Endothelial cell of umbilical vein (primary cell): ENCODE data around the gene SNAPIN. TPM values are rescaled to one million over a fixed set of nuclear protein-coding genes. Genes with fewer than 3 reads are reported as not detected.

Experiments used
- BruUV-seq: library from RNA; stranded (reverse); fragments of 400-500 nt; replicated peaks from 2 replicates; lab custom pipeline; 2021; lab: Mats Ljungman, UMichigan
- CTCF ChIA-PET: fragments of 300-600, 350-600 bp; sonication (Branson Sonifier 250); formaldehyde crosslinking; loops from one replicate; lab custom pipeline; 2021; ENCODE audit warnings: antibody characterized with exemption, inconsistent platforms; lab: Charles Lee
- POLR2A ChIA-PET: fragments of 300-600, 350-600 bp; sonication (Branson Sonifier 250); formaldehyde crosslinking; loops from one replicate; lab custom pipeline; 2021; ENCODE audit warnings: antibody characterized with exemption, inconsistent platforms; lab: Charles Lee
- DNase-seq: peaks from one replicate; pipeline ENCODE4 v3.0.0-alpha.2; 2011; ENCODE audit warnings: low read depth, low spot score
- FAIRE-seq: peaks from 2 replicates; lab custom pipeline; 2011; peaks lifted over from hg19 to GRCh38; lab: Jason Lieb, UNC
- H2AFZ ChIP-seq: 2 replicates; pipeline ENCODE4 v1.6.0; 2012; ENCODE audit warnings: low read depth, low read length, control low read depth, inconsistent platforms
- H3K27ac ChIP-seq: 2 replicates; pipeline ENCODE4 v1.5.1; 2011; ENCODE audit warnings: low read depth, mild to moderate bottlenecking, control low read depth, low read length, moderate library complexity; ENCODE audit not compliant: insufficient read depth
- H3K27me3 ChIP-seq, 2 experiments: 2 replicates each; pipeline versions ENCODE4 v1.6.0 to v1.6.1; 2011; ENCODE audit warnings: low read length in 2 of 2, mixed read lengths in 1 of 2; ENCODE audit not compliant: control insufficient read depth in 2 of 2, insufficient read depth in 2 of 2
- H3K36me3 ChIP-seq, 2 experiments: 2 replicates in 1 of 2; 3 replicates in 1 of 2; pipeline ENCODE4 v1.5.1; 2011; ENCODE audit warnings: low read length in 2 of 2, mild to moderate bottlenecking in 1 of 2, moderate library complexity in 1 of 2; ENCODE audit not compliant: control insufficient read depth in 2 of 2, insufficient read depth in 2 of 2; ENCODE audit errors: extremely low read depth in 1 of 2
- H3K4me1 ChIP-seq: 3 replicates; pipeline ENCODE4 v1.5.1; 2011; ENCODE audit warnings: mild to moderate bottlenecking, low read length; ENCODE audit not compliant: control insufficient read depth, insufficient read depth; ENCODE audit errors: extremely low read depth
- H3K4me2 ChIP-seq: 2 replicates; pipeline ENCODE4 v1.6.1; 2011; ENCODE audit warnings: low read length, control low read depth, mixed read lengths; ENCODE audit not compliant: insufficient read depth
- H3K4me3 ChIP-seq, 3 experiments: fragments of 200-600 bp in 1 of 3; sonication (generic), shearing (Covaris generic) in 1 of 3; replicated peaks in 1 of 3; 2 replicates each; pipeline ENCODE4 v1.5.1; 2011 to 2016; ENCODE audit warnings: control low read depth in 3 of 3, low read length in 3 of 3, mild to moderate bottlenecking in 2 of 3, inconsistent platforms in 1 of 3, low read depth in 1 of 3, moderate library complexity in 1 of 3; ENCODE audit not compliant: insufficient read depth in 1 of 3
- H3K79me2 ChIP-seq: 2 replicates; pipeline ENCODE4 v1.6.0; 2012; ENCODE audit warnings: low read length, inconsistent platforms; ENCODE audit not compliant: control insufficient read depth, insufficient read depth
- H3K9ac ChIP-seq: replicated peaks from 2 replicates; pipeline ENCODE3; 2011; ENCODE audit warnings: low read length, control low read depth; ENCODE audit not compliant: insufficient read depth; ENCODE audit errors: extremely low read depth
- H3K9me1 ChIP-seq: replicated peaks from 3 replicates; pipeline ENCODE4 v1.6.0; 2011; ENCODE audit warnings: mild to moderate bottlenecking, low read length; ENCODE audit not compliant: control insufficient read depth, insufficient read depth; ENCODE audit errors: extremely low read depth
- H3K9me3 ChIP-seq: replicated peaks from 2 replicates; pipeline ENCODE4 v1.5.1; 2012; ENCODE audit warnings: low read length, inconsistent platforms; ENCODE audit not compliant: control insufficient read depth, insufficient read depth
- H4K20me1 ChIP-seq: replicated peaks from 2 replicates; pipeline ENCODE3; 2011; ENCODE audit warnings: mild to moderate bottlenecking, low read length; ENCODE audit not compliant: control insufficient read depth, insufficient read depth; ENCODE audit errors: extremely low read depth
- EZH2 ChIP-seq: IDR thresholded peaks from 2 replicates; pipeline ENCODE4 v1.6.1; 2012; ENCODE audit warnings: borderline replicate concordance, low read depth, mild to moderate bottlenecking, moderate library complexity, low read length, inconsistent platforms; ENCODE audit not compliant: severe bottlenecking
- FOS ChIP-seq: IDR thresholded peaks from 2 replicates; pipeline ENCODE4 v1.6.1; 2011; ENCODE audit warnings: mild to moderate bottlenecking, low read length, moderate library complexity, borderline replicate concordance; ENCODE audit not compliant: insufficient read depth
- GATA2 ChIP-seq: IDR thresholded peaks from 2 replicates; pipeline ENCODE4 v1.7.0; 2011; ENCODE audit warnings: low read depth, mild to moderate bottlenecking, moderate library complexity, mixed read lengths, low read length; ENCODE audit not compliant: insufficient read length, insufficient read depth
- JUN ChIP-seq: IDR thresholded peaks from 2 replicates; pipeline ENCODE4 v1.6.1; 2011; ENCODE audit warnings: borderline replicate concordance, low read depth; ENCODE audit not compliant: insufficient read length, insufficient read depth
- MAX ChIP-seq: IDR thresholded peaks from 2 replicates; pipeline ENCODE4 v1.6.1; 2011; ENCODE audit not compliant: insufficient read depth, insufficient read length
- MYC ChIP-seq: IDR thresholded peaks from one replicate; pipeline ENCODE4 v1.6.1; 2011; ENCODE audit warnings: mild to moderate bottlenecking, low read depth, low read length
- POLR2A ChIP-seq: IDR thresholded peaks from 2 replicates; pipeline ENCODE4 v1.6.1; 2012; ENCODE audit warnings: low read depth, mild to moderate bottlenecking, control low read depth, low read length
- POLR2AphosphoS5 ChIP-seq: IDR thresholded peaks from 2 replicates; pipeline ENCODE4 v1.6.1; 2012; ENCODE audit warnings: low read depth, mild to moderate bottlenecking, control low read depth, low read length, moderate library complexity; ENCODE audit not compliant: insufficient read depth
- dilution Hi-C: fragments of 300-500 bp; cut with MboI; formaldehyde crosslinking; loops from one replicate; pipeline ENCODE4 v1.15.0; 2019; ENCODE audit warnings: low sequenced_read_pairs; ENCODE audit not compliant: extremely low pct_ligation_motif_present
- intact Hi-C: fragments of 100-400 bp; cut with micrococcal nuclease; formaldehyde crosslinking; loops from one replicate; pipeline ENCODE4 v1.10.0; 2022
- polyA plus RNA-seq, 4 experiments: library from polyadenylated mRNA; depleted of rRNA in 3 of 4; stranded (reverse) in 3 of 4; unstranded in 1 of 4; fragments of >200 nt; gene quantifications; 2 replicates each; pipeline versions ENCODE4 v1.2.1 to v1.2.3, GENCODE V29; 2011 to 2012; ENCODE audit warnings: missing spikeins in 1 of 4
- total RNA-seq: library from RNA; stranded (reverse); gene quantifications from 2 replicates; pipeline ENCODE4 v1.2.3, GENCODE V29; 2021
- TF ChIP-seq, protein P1 (sequence below), 2 donors: IDR thresholded peaks; 1 replicate in 1 of 2; 2 replicates in 1 of 2; pipeline ENCODE4 v1.5.1; 2011; ENCODE audit warnings: low read length in 2 of 2, mild to moderate bottlenecking in 2 of 2, moderate library complexity in 2 of 2, control low read depth in 1 of 2, inconsistent platforms in 1 of 2, low read depth in 1 of 2; ENCODE audit not compliant: insufficient read depth in 1 of 2; ENCODE audit errors: extremely low read depth in 1 of 2

SNAPIN gene
- total and polyA plus RNA-seq, 2 donors (not counting 3 experiments of a cell fraction or from before 2014, with no cell fraction given) = 36.8 to 55.1 TPM

DNA sequence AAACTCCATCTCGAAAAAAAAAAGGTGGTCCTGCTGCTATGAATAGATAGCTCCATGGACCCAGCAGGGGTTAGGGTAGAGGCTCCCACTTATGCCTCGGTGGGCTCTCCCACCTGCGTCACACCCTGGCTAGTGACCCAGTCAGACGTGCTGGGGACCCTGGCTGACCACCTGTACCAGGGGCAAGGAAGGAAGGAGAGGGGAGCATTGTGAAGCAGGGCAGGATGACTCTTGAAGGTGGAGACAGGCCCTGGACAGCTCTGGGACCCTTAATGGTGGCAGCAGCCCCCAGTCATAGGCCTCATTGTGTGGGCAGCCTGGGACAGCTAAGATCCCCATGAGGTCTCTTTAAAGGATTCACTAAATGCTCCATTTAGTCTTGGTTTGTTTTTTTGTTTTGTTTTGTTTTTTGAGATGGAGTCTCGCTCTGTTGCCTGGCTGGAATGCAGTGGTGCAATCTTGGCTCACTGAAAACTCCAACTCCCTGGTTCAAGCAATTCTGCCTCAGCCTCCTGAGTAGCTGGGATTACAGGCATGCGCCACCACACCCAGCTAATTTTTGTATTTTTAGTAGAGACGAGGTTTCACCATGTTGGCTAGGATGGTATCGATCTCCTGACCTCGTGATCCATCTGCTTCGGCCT, 10.4 kb upstream of the SNAPIN start:
- CTCF ChIA-PET = interaction anchor here (0.8 to 2.3 kb wide), 6 partner anchors 13 to 138 kb away, joined by 3 to 8 read pairs (median 3); partner anchors contain the start of genes CHTOP and S100A13
- peaks cover 2% of the 10 kb centered on the region for H3K79me2 ChIP-seq
- H3K9me1 ChIP-seq = no peaks in the 10 kb centered on the region
- TF ChIP-seq POLR2AphosphoS5 = peak; percentile 12
- TF ChIP-seq EZH2 = no peak
- TF ChIP-seq POLR2A = peak; percentile 33
- no peak overlapping the region for H3K4me2 ChIP-seq
- H3K9ac ChIP-seq = no peak overlapping the region
- H3K27me3 ChIP-seq = no peaks in the 10 kb centered on the region
- H3K27ac ChIP-seq = no peak overlapping the region
- no peaks in the 10 kb centered on the region for H3K9me3 ChIP-seq
- dilution Hi-C loops = no loop called here
- FAIRE-seq (no peak), DNase-seq (no peak)
- H3K36me3 ChIP-seq = peaks cover 17 to 24% of the 10 kb centered on the region in 2 experiments
- intact Hi-C loops = no loop called here
- POLR2A ChIA-PET = interaction anchor here (0.6 to 1.8 kb wide), 4 partner anchors 10 to 41 kb away, joined by 3 to 9 read pairs (median 4); partner anchors contain the start of gene CHTOP
- no peak overlapping the region for H3K4me3 ChIP-seq
- H3K4me1 ChIP-seq = peaks cover 7% of the 10 kb centered on the region
- H4K20me1 ChIP-seq = no peaks in the 10 kb centered on the region
- no peak overlapping the region for H2AFZ ChIP-seq
- no TSS peak for BruUV-seq

DNA sequence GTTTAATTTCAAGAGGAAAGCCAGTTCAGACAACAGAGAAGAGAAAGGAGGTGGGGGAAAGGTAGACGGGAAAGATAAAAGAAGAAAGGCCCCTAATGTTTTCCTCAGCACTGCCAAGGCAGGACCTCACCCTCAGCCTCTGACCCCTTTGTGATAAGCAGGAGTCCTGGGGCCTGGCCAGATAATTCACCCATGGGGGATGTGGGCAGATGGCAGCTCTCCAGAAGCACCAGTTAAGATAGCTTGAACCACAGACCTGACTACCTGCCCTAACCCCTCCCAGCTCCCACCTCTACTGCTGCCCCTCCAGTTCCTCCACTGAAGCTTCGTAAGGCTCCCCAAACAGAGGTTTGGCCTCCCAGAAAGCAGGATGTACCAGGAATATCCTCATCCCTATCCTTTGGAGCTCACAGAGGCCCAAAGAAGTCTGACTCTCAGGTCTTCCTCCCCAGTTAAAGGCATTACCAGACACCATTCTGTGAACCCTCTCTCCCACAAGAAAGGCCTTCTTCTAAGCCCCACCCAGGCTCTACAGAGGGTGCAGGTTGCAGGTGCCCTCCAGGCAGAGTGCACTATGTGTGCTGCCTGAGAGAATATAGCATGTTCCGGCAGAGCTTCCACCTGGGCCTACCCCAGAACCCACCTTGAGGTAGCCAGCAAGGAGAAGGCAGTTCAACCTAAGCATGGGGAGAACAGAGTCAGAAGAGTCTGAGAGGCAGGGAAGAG, 9.2 kb upstream of the SNAPIN start:
- CTCF ChIA-PET = interaction anchor here (0.8 to 2.3 kb wide), 5 partner anchors 11 to 139 kb away, joined by 3 to 8 read pairs (median 6); partner anchors contain the start of gene CHTOP
- dilution Hi-C loops = no loop called here
- DNase-seq (no peak), FAIRE-seq (no peak)
- H2AFZ ChIP-seq = no peak overlapping the region
- H4K20me1 ChIP-seq = no peaks in the 10 kb centered on the region
- H3K79me2 ChIP-seq = no peaks in the 10 kb centered on the region
- TF ChIP-seq JUN (no peak), MYC (no peak), MAX (no peak), GATA2 (no peak), EZH2 (no peak), FOS (no peak), POLR2AphosphoS5 (no peak), POLR2A (no peak)
- TF ChIP-seq, protein P1, sequence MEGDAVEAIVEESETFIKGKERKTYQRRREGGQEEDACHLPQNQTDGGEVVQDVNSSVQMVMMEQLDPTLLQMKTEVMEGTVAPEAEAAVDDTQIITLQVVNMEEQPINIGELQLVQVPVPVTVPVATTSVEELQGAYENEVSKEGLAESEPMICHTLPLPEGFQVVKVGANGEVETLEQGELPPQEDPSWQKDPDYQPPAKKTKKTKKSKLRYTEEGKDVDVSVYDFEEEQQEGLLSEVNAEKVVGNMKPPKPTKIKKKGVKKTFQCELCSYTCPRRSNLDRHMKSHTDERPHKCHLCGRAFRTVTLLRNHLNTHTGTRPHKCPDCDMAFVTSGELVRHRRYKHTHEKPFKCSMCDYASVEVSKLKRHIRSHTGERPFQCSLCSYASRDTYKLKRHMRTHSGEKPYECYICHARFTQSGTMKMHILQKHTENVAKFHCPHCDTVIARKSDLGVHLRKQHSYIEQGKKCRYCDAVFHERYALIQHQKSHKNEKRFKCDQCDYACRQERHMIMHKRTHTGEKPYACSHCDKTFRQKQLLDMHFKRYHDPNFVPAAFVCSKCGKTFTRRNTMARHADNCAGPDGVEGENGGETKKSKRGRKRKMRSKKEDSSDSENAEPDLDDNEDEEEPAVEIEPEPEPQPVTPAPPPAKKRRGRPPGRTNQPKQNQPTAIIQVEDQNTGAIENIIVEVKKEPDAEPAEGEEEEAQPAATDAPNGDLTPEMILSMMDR (IDR thresholded peaks at IDR 0.05; ENCODE audit: extremely low read depth in 1 of 2, insufficient read depth in 1 of 2, low read depth in 1 of 2, low read length in 2 of 2) = no peak
- H3K4me1 ChIP-seq = peaks cover 8% of the 10 kb centered on the region
- intact Hi-C loops = no loop called here
- no peaks in the 10 kb centered on the region for H3K9me1 ChIP-seq
- no peaks in the 10 kb centered on the region for H3K27me3 ChIP-seq
- no peak overlapping the region for H3K9ac ChIP-seq
- H3K4me3 ChIP-seq = no peak overlapping the region
- no peaks in the 10 kb centered on the region for H3K9me3 ChIP-seq
- no peak overlapping the region for H3K4me2 ChIP-seq
- H3K36me3 ChIP-seq = peaks cover 7 to 15% of the 10 kb centered on the region in 2 experiments
- POLR2A ChIA-PET = interaction anchor here (0.9 to 1.8 kb wide), 2 partner anchors 11 to 15 kb away, joined by 3 to 9 read pairs; partner anchors contain the start of gene CHTOP
- BruUV-seq = no TSS peak
- H3K27ac ChIP-seq = no peak overlapping the region
